ENCODE measurements around the gene CENPX. TPM values are rescaled to one million over a fixed set of nuclear protein-coding genes. Genes with fewer than 3 reads are reported as not detected.

The CENPX gene
- total and polyA plus RNA-seq, 2 of the 13 experiments (the other 11 are each of a cell fraction or from before 2014, with no cell fraction given) = 92.7 to 170 TPM

DNA sequence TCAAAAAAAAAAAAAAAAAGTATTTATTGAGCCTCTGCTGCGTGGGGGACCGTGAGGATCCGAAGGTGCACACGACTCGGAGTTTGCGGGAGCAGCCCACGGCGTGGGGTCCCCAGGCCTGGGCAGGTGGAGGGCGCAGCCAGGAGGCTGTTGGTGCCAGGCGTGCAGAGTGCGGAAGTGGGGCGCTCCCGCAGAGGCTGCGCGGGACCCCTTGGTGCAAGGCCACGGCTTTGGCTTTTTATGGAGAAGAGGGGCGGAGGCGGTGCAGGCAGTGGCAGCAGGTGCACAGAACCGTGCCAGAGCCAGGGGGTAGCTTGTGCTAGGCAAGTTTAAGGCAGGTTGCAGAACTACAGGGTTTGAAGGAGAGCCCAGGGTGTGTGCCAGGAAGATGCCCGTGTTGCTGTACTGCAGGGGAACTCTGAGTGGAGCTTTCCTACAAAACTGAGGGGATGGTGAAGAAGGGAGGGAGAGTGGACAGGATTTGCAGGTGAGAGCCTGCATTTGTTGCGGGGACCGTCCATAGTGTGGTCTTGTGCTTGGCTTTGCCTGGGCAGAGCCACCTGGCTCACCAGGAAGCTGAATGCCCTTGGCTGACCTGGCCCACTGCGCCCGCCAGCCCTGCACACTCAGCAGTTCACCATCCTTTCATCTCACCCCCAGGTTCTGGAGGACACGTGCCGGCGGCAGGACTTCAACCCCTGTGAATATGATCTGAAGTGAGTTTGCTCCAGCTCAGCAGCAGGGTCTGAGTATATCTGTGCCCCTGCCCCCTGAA is 44.0 kb downstream of the CENPX start (continued):
- TF ChIP-seq, protein P1, sequence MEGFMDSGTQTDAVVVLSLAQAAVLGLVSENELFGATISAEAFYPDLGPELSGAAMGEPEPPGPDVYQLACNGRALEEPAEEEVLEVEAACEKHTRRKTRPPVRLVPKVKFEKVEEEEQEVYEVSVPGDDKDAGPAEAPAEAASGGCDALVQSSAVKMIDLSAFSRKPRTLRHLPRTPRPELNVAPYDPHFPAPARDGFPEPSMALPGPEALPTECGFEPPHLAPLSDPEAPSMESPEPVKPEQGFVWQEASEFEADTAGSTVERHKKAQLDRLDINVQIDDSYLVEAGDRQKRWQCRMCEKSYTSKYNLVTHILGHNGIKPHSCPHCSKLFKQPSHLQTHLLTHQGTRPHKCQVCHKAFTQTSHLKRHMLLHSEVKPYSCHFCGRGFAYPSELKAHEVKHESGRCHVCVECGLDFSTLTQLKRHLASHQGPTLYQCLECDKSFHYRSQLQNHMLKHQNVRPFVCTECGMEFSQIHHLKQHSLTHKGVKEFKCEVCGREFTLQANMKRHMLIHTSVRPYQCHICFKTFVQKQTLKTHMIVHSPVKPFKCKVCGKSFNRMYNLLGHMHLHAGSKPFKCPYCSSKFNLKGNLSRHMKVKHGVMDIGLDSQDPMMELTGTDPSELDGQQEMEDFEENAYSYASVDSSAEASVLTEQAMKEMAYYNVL (CRISPR knock-in tag; IDR thresholded peaks at IDR 0.05; ENCODE audit: borderline replicate concordance) = no peak
- TF ChIP-seq U2AF2 (IDR thresholded peaks at IDR 0.05; ENCODE audit: low read depth, low read length) (no peak), FOXC1 (CRISPR knock-in tag; IDR thresholded peaks at IDR 0.05; ENCODE audit: borderline replicate concordance) (no peak; the same call in 1 of the 2 replicates), MTF1 (CRISPR knock-in tag; IDR thresholded peaks at IDR 0.05) (no peak), TAF1 (CRISPR knock-in tag; IDR thresholded peaks at IDR 0.05) (no peak), SP5 (CRISPR knock-in tag; IDR thresholded peaks at IDR 0.05; ENCODE audit: borderline replicate concordance, low read depth) (no peak), NPAS2 (CRISPR knock-in tag; IDR thresholded peaks at IDR 0.05; ENCODE audit: borderline replicate concordance) (no peak), SMARCE1 (IDR thresholded peaks at IDR 0.05; ENCODE audit: borderline replicate concordance) (no peak), MXD4 (CRISPR knock-in tag; IDR thresholded peaks at IDR 0.05) (no peak), ZNF10 (CRISPR knock-in tag; IDR thresholded peaks at IDR 0.05; ENCODE audit: borderline replicate concordance, low read depth) (no peak), TCF7L2 (IDR thresholded peaks at IDR 0.05; ENCODE audit: low read depth, low read length) (no peak), SNAPC2 (CRISPR knock-in tag; IDR thresholded peaks at IDR 0.05) (no peak)
- TF ChIP-seq, protein P2, sequence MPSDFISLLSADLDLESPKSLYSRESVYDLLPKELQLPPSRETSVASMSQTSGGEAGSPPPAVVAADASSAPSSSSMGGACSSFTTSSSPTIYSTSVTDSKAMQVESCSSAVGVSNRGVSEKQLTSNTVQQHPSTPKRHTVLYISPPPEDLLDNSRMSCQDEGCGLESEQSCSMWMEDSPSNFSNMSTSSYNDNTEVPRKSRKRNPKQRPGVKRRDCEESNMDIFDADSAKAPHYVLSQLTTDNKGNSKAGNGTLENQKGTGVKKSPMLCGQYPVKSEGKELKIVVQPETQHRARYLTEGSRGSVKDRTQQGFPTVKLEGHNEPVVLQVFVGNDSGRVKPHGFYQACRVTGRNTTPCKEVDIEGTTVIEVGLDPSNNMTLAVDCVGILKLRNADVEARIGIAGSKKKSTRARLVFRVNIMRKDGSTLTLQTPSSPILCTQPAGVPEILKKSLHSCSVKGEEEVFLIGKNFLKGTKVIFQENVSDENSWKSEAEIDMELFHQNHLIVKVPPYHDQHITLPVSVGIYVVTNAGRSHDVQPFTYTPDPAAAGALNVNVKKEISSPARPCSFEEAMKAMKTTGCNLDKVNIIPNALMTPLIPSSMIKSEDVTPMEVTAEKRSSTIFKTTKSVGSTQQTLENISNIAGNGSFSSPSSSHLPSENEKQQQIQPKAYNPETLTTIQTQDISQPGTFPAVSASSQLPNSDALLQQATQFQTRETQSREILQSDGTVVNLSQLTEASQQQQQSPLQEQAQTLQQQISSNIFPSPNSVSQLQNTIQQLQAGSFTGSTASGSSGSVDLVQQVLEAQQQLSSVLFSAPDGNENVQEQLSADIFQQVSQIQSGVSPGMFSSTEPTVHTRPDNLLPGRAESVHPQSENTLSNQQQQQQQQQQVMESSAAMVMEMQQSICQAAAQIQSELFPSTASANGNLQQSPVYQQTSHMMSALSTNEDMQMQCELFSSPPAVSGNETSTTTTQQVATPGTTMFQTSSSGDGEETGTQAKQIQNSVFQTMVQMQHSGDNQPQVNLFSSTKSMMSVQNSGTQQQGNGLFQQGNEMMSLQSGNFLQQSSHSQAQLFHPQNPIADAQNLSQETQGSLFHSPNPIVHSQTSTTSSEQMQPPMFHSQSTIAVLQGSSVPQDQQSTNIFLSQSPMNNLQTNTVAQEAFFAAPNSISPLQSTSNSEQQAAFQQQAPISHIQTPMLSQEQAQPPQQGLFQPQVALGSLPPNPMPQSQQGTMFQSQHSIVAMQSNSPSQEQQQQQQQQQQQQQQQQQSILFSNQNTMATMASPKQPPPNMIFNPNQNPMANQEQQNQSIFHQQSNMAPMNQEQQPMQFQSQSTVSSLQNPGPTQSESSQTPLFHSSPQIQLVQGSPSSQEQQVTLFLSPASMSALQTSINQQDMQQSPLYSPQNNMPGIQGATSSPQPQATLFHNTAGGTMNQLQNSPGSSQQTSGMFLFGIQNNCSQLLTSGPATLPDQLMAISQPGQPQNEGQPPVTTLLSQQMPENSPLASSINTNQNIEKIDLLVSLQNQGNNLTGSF (CRISPR knock-in tag; IDR thresholded peaks at IDR 0.05) = no peak
- TF ChIP-seq, protein P3, sequence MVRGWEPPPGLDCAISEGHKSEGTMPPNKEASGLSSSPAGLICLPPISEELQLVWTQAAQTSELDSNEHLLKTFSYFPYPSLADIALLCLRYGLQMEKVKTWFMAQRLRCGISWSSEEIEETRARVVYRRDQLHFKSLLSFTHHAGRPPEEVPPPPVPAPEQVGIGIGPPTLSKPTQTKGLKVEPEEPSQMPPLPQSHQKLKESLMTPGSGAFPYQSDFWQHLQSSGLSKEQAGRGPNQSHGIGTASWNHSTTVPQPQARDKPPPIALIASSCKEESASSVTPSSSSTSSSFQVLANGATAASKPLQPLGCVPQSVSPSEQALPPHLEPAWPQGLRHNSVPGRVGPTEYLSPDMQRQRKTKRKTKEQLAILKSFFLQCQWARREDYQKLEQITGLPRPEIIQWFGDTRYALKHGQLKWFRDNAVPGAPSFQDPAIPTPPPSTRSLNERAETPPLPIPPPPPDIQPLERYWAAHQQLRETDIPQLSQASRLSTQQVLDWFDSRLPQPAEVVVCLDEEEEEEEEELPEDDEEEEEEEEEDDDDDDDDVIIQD (CRISPR knock-in tag; IDR thresholded peaks at IDR 0.05; ENCODE audit: low read depth) = no peak
- TF ChIP-seq, protein P4, sequence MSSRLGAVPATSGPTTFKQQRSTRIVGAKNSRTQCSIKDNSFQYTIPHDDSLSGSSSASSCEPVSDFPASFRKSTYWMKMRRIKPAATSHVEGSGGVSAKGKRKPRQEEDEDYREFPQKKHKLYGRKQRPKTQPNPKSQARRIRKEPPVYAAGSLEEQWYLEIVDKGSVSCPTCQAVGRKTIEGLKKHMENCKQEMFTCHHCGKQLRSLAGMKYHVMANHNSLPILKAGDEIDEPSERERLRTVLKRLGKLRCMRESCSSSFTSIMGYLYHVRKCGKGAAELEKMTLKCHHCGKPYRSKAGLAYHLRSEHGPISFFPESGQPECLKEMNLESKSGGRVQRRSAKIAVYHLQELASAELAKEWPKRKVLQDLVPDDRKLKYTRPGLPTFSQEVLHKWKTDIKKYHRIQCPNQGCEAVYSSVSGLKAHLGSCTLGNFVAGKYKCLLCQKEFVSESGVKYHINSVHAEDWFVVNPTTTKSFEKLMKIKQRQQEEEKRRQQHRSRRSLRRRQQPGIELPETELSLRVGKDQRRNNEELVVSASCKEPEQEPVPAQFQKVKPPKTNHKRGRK (CRISPR knock-in tag; IDR thresholded peaks at IDR 0.05) = no peak
- TF ChIP-seq, protein P5, sequence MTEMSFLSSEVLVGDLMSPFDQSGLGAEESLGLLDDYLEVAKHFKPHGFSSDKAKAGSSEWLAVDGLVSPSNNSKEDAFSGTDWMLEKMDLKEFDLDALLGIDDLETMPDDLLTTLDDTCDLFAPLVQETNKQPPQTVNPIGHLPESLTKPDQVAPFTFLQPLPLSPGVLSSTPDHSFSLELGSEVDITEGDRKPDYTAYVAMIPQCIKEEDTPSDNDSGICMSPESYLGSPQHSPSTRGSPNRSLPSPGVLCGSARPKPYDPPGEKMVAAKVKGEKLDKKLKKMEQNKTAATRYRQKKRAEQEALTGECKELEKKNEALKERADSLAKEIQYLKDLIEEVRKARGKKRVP (CRISPR knock-in tag; IDR thresholded peaks at IDR 0.05) = no peak
- TF ChIP-seq, protein P6, sequence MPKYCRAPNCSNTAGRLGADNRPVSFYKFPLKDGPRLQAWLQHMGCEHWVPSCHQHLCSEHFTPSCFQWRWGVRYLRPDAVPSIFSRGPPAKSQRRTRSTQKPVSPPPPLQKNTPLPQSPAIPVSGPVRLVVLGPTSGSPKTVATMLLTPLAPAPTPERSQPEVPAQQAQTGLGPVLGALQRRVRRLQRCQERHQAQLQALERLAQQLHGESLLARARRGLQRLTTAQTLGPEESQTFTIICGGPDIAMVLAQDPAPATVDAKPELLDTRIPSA (CRISPR knock-in tag; IDR thresholded peaks at IDR 0.05; ENCODE audit: borderline replicate concordance) = no peak

All from HepG2 (cell line).